Transverse colon (tissue), 4 donors: ENCODE results near the gene YWHAG. TPM values are rescaled to one million over a fixed set of nuclear protein-coding genes. Genes with fewer than 3 reads are reported as not detected.
"Not testable (repeated sequence)": the region's sequence is repeated elsewhere in the genome, so short reads cannot be mapped to it uniquely, and the experiment has no call there.

Source experiments
- DNase-seq: peaks from one replicate; pipeline ENCODE4 v3.0.0-alpha.2; 2019
- H3K27ac ChIP-seq, 4 donors: fragments of 200-600 bp; sonication (generic); 2 replicates each; pipeline ENCODE4 v1.5.1; 2016 to 2018; ENCODE audit warnings: inconsistent platforms in 4 of 4
- H3K27me3 ChIP-seq: fragments of 200-600 bp; sonication (generic); 2 replicates; pipeline ENCODE4 v1.5.1; 2017; ENCODE audit warnings: inconsistent platforms
- H3K36me3 ChIP-seq, 4 donors: fragments of 200-600 bp; sonication (generic); 2 replicates each; pipeline ENCODE4 v1.5.1; 2017 to 2019; ENCODE audit warnings: inconsistent platforms in 4 of 4
- H3K4me1 ChIP-seq, 4 donors: fragments of 200-600 bp; sonication (generic); 2 replicates each; pipeline ENCODE4 v1.5.1; 2017 to 2020; ENCODE audit warnings: inconsistent platforms in 4 of 4
- H3K4me3 ChIP-seq, 4 donors: fragments of 200-600 bp; sonication (generic); 1 replicate in 1 of 4; 2 replicates in 3 of 4; pipeline versions ENCODE4 v1.5.1 to v1.6.1; 2017 to 2019; ENCODE audit warnings: inconsistent platforms in 4 of 4
- H3K9me3 ChIP-seq, 2 donors: fragments of 200-600 bp; sonication (generic); 2 replicates each; pipeline ENCODE4 v1.5.1; 2017 to 2019; ENCODE audit warnings: inconsistent platforms in 2 of 2
- EP300 ChIP-seq: sonication (generic); formaldehyde crosslinking; IDR thresholded peaks from one replicate; pipeline ENCODE4 v1.6.1; 2017; ENCODE audit warnings: antibody characterized with exemption, low read depth
- POLR2A ChIP-seq: fragments of 450-650 bp; IDR thresholded peaks from one replicate; pipeline ENCODE4 v1.6.1; 2016; ENCODE audit warnings: antibody characterized with exemption, mild to moderate bottlenecking, moderate library complexity
- POLR2AphosphoS5 ChIP-seq, 3 donors: sonication (generic); formaldehyde crosslinking; IDR thresholded peaks; one replicate each; pipeline ENCODE4 v1.6.1; 2016; ENCODE audit warnings: antibody characterized with exemption in 3 of 3
- WGBS, 2 donors: methylation state at CpG; one replicate each; pipeline ENCODE4 v1.1.5; 2018; ENCODE audit warnings: low coverage in 1 of 2; 5-methylcytosine and 5-hydroxymethylcytosine counted together
- in situ Hi-C, 4 donors: fragments of 200-750 bp; cut with MboI; loops; one replicate each; pipeline versions ENCODE4 v1.15.0 to v1.15.1; 2017; ENCODE audit warnings: low sequenced_read_pairs in 3 of 4, low pct_ligation_motif_present in 1 of 4, low pct_unique_long_range_greater_than_20kb in 1 of 4
- intact Hi-C: fragments of 100-400 bp; cut with DNase I; formaldehyde crosslinking; loops from one replicate; pipeline ENCODE4 v1.15.1; 2023; ENCODE audit warnings: low total_unique reads
- total RNA-seq, 4 donors: library from RNA; depleted of rRNA; stranded (reverse); fragments of >200 nt; gene quantifications; one replicate each; pipeline ENCODE4 v1.1.0, GENCODE V29; 2016
- TF ChIP-seq, protein P1 (sequence below), 5 experiments: fragments of 200-600 bp in 3 of 5; fragments of 450-650 bp in 2 of 5; sonication (generic) in 3 of 5; IDR thresholded peaks; 1 replicate in 2 of 5; 2 replicates in 3 of 5; pipeline ENCODE4 v1.5.1; 2016 to 2017; ENCODE audit warnings: antibody characterized with exemption in 5 of 5, inconsistent platforms in 3 of 5, mild to moderate bottlenecking in 2 of 5, moderate library complexity in 1 of 5

YWHAG gene
- total RNA-seq, 4 donors from 2014 or later, result 35.9 to 71.6 (median 48.2) TPM

DNA sequence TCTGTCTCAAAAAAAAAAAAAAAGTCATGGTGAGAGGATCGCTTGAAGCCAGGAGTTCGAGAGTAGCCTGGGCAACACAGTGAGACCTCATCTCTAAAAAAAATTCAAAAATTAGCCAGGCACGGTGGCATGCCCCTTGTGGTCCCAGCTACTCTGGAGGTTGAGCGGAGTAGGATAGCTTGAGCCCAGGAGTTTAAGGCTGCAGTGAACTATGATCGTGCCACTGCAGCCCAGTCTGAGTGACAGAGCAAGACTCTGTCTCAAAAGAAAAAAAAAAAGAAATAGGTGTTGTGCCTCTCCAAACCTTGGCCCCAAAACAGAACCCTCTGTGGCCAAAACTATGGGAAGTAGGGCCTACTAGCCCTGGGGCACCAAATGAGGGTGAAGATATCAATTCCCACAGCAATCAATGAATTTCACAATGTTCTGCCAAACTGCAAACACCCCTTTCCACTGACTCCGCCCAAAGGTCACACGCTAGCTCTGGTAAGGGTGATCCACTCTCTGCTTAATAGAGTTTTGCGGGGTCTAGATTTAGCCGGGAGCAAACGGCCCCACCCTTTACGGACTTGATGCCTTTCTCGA lies 33.8 kb upstream of the YWHAG start:
- TF ChIP-seq EP300 (no peak), POLR2A (no peak), POLR2AphosphoS5 (IDR thresholded peaks at IDR 0.05) (no peak)
- TF ChIP-seq, protein P1, sequence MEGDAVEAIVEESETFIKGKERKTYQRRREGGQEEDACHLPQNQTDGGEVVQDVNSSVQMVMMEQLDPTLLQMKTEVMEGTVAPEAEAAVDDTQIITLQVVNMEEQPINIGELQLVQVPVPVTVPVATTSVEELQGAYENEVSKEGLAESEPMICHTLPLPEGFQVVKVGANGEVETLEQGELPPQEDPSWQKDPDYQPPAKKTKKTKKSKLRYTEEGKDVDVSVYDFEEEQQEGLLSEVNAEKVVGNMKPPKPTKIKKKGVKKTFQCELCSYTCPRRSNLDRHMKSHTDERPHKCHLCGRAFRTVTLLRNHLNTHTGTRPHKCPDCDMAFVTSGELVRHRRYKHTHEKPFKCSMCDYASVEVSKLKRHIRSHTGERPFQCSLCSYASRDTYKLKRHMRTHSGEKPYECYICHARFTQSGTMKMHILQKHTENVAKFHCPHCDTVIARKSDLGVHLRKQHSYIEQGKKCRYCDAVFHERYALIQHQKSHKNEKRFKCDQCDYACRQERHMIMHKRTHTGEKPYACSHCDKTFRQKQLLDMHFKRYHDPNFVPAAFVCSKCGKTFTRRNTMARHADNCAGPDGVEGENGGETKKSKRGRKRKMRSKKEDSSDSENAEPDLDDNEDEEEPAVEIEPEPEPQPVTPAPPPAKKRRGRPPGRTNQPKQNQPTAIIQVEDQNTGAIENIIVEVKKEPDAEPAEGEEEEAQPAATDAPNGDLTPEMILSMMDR (IDR thresholded peaks at IDR 0.05), result no peak
- no peak for DNase-seq
- Histone ChIP-seq H3K36me3 (no peaks in the 10 kb centered on the region), H3K27ac (peak overlapping the region; percentile 87 to 93 (median 92)), H3K4me1 (peaks cover 12 to 33% (median 24%) of the 10 kb centered on the region in 4 donors), H3K27me3 (no peaks in the 10 kb centered on the region), H3K9me3 (no peaks in the 10 kb centered on the region), H3K4me3 (peak overlapping the region in 3 of 4 donors; percentile 44 to 76 (median 67))
- in situ Hi-C loops (no loop called here), intact Hi-C loops (no loop called here)
- WGBS, 2 donors, result 34 to 60% methylated on average over 3 to 12 of the region's 12 CpGs

- no peak for TF ChIP-seq POLR2A
- TF ChIP-seq EP300, result no peak
- TF ChIP-seq POLR2AphosphoS5 (IDR thresholded peaks at IDR 0.05), result no peak
- TF ChIP-seq, protein P1 (IDR thresholded peaks at IDR 0.05), result no peak
Observed at GRCh38 chr7:76390092-76390491, 31.3 kb upstream of the YWHAG start.

DNA sequence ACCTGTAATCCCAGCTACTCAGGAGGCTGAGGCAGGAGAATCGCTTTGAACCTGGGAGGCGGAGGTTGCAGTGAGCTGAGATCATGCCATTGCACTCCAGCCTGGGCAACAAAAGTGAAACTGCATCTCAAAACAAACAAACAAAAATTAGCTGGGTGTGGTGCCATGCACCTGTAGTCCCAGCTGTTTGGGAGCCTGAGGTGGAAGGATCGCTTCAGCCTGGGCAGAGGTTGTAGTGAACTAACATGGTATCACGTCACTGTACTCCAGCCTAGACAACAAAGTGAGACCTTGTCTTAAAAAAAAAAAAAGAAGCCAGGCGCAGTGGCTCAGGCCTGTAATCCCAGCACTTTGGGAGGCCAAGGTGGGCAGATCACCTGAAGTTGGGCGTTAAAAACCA lies 29.0 kb upstream of the YWHAG start:
- 64 to 65% methylated on average over 4 to 6 of the region's 6 CpGs for WGBS, 2 donors
- not testable (repeated sequence) for H3K9me3 ChIP-seq

More at GRCh38 chr7:76390092-76390491, 31.3 kb upstream of the YWHAG start:
- in situ Hi-C loops (no loop called here), intact Hi-C loops (no loop called here)
- Histone ChIP-seq H3K9me3 (no peaks in the 10 kb centered on the region), H3K4me3 (no peak overlapping the region), H3K27ac (no peak overlapping the region), H3K27me3 (no peaks in the 10 kb centered on the region), H3K4me1 (peaks cover 7 to 20% (median 15%) of the 10 kb centered on the region in 4 donors), H3K36me3 (no peaks in the 10 kb centered on the region)
- no peak for DNase-seq
- 96% methylated on average over 13 of the region's 13 CpGs; no CpG with 5 or more reads in 1 of the 2 donors for WGBS, 2 donors

GRCh38 chr7:76386691-76387260 lies 28.0 kb upstream of the YWHAG start:
- peaks cover 0 to 5% (median 2%) of the 10 kb centered on the region in 4 donors for H3K4me1 ChIP-seq
- TF ChIP-seq, protein P1 (IDR thresholded peaks at IDR 0.05), result no peak
- TF ChIP-seq EP300, result no peak
- no peak for TF ChIP-seq POLR2A
- no peak for TF ChIP-seq POLR2AphosphoS5 (IDR thresholded peaks at IDR 0.05)
- H3K36me3 ChIP-seq, result no peaks in the 10 kb centered on the region
- no peak overlapping the region for H3K4me3 ChIP-seq
- WGBS, 2 donors, result 87 to 88% methylated on average over 6 to 11 of the region's 11 CpGs
- in situ Hi-C loops, result no loop called here
- intact Hi-C loops, result no loop called here
- DNase-seq, result no peak
- no peaks in the 10 kb centered on the region for H3K9me3 ChIP-seq
- H3K27ac ChIP-seq, result peak overlapping the region in 1 of 4 donors; percentile 21
- no peaks in the 10 kb centered on the region for H3K27me3 ChIP-seq

More for the DNA sequence above, 29.0 kb upstream of the YWHAG start:
- H3K4me3 ChIP-seq, H3K27me3 ChIP-seq, H3K36me3 ChIP-seq, in situ Hi-C loops, intact Hi-C loops: not testable (repeated sequence)
- Histone ChIP-seq H3K4me1 (peaks cover 4 to 10% (median 7%) of the 10 kb centered on the region in 4 donors), H3K27ac (peak overlapping the region in 2 of 4 donors; percentile 35 to 42)
- peak; percentile 28 for DNase-seq
